DMS79 (cell line): ENCODE results near the gene KIF9.
"Not testable (repeated sequence)": the region's sequence is repeated elsewhere in the genome, so short reads cannot be mapped to it uniquely, and the experiment has no call there.

ENCODE experiments used
- DNase-seq: peaks from one replicate; lab custom pipeline; 2025; lab: John Stamatoyannopoulos, UW

Gene KIF9, protein sequence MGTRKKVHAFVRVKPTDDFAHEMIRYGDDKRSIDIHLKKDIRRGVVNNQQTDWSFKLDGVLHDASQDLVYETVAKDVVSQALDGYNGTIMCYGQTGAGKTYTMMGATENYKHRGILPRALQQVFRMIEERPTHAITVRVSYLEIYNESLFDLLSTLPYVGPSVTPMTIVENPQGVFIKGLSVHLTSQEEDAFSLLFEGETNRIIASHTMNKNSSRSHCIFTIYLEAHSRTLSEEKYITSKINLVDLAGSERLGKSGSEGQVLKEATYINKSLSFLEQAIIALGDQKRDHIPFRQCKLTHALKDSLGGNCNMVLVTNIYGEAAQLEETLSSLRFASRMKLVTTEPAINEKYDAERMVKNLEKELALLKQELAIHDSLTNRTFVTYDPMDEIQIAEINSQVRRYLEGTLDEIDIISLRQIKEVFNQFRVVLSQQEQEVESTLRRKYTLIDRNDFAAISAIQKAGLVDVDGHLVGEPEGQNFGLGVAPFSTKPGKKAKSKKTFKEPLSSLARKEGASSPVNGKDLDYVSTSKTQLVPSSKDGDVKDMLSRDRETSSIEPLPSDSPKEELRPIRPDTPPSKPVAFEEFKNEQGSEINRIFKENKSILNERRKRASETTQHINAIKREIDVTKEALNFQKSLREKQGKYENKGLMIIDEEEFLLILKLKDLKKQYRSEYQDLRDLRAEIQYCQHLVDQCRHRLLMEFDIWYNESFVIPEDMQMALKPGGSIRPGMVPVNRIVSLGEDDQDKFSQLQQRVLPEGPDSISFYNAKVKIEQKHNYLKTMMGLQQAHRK

DNA sequence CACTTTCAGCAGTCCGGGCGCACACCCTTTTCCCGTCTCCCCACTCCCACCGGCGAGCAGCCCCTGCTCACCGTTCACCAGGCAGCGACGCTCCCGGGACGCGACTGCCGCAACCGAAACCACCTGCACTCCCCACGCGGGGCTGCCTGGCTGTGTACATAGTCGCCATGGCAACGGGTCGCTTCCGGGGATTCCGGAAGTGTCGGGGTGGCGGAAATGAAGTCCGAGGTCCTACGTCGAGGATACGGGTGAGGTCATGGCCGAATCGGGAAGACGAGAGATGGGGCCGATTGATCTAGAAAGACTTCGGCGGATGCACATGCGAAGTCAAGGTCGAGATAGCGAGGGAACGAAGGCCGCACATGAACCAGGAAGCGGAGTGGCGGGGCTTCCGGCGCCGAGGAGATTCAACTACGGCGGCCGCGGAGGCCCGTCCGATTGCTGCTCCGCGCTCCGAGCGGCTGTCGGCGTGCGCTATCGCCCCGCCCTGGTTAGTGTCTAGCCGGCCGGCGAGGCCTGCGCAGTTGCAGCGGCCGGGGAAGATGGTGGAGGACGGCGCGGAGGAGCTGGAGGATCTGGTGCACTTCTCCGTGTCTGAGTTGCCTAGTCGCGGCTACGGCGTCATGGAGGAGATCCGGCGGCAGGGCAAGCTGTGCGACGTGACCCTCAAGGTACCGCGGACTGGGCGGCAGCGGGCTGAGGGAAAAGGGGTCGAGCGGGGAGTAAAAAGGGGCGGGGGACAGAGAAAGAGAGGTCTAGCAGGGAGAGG lies at the start of gene KIF9, which contains the start of gene KLHL18:
Gene KIF9 (minus strand): TSS at position 376 of the 769 bp plus-strand sequence. CDS start 5,425 bp downstream, outside the sequence.
Gene KLHL18 (plus strand): TSS at position 521 of the 769 bp plus-strand sequence. CDS start 22 bp downstream, at position 543.
- DNase-seq = peak; percentile 60

DNA sequence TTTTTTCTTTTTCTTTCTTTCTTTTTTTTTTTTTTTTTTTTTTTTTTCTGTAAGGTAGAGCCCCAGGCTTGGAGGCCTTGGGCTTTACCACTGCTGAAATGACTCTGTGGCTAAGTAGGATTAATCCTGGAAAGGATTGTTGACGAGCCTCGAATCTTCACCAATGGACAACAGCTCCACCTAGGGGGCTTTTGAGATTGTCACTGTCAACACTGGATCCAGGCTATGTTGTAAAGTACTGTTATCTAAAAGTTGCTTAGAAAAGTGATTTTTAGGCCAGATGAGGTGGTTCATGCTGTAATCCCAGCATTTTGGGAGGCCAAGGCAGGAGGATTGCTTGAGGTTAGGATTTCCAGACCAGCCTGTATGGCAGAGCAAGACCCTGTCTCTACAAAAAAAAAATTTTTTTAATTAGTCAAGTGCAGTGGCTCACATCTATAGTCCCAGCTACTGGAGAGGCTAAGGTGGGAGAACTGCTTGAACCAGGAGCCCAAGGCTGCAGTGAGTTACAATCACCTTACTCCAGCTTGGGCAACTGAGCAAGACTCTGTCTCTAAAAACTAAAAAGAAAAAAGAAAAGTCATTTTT lies 41.8 kb upstream of the KIF9 start:
- DNase-seq = no peak

- DNase-seq = no peak
Observed at GRCh38 chr3:47323431-47324277, 41.1 kb upstream of the KIF9 start.

GRCh38 chr3:47319956-47320355 lies 37.4 kb upstream of the KIF9 start:
- no peak for DNase-seq

DNA sequence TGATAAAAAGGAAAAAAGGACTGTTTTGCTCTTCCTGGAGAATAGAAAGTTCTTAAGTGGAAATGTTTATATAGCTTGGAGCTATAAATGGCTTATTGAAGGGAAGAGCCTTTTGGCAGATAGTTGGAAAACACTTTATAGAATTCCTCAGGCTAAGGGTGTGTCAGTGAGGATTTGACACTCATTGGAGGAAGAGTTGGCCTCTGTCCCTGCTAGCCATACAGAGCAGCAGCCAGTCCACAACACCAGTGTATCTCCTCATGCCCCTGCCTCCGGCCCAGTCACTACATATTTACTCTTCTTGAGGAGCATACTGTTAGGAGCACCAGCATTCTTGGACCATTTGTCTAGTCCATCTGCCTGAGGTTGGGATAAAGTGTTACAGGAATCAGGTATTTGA lies 36.3 kb upstream of the KIF9 start:
- DNase-seq = no peak

- DNase-seq = not testable (repeated sequence)
Observed at GRCh38 chr3:47316151-47316550, 33.6 kb upstream of the KIF9 start.

DNA sequence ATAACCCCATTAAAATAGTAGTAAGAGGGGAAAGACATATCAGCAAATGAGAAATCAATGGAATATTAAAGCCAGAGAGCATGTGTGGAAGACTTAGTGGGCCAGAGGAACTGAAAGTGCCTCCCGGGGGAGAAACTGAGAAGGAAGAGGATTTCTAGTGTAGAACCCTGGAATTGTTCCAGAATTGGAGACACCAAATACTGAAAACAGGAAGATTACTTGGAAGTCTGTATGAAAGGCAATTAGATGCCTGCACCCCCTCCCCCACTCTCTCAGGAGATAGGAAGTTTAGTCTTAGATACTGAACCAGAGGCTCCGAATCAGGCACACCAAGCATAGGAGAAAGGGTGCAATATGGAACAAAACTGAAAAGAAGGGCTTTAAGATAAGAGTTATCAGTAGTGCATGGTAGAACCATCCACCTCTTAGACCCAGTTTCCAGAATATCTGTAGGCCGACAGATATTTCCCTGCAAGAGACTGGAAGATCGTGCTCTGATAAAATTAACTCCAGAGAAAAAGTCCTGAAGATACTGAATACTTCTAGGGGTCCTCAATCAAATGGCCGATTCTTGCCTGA lies 32.6 kb upstream of the KIF9 start:
- DNase-seq = no peak

- no peak for DNase-seq
Observed at GRCh38 chr3:47314056-47314764, 31.6 kb upstream of the KIF9 start.

DNA sequence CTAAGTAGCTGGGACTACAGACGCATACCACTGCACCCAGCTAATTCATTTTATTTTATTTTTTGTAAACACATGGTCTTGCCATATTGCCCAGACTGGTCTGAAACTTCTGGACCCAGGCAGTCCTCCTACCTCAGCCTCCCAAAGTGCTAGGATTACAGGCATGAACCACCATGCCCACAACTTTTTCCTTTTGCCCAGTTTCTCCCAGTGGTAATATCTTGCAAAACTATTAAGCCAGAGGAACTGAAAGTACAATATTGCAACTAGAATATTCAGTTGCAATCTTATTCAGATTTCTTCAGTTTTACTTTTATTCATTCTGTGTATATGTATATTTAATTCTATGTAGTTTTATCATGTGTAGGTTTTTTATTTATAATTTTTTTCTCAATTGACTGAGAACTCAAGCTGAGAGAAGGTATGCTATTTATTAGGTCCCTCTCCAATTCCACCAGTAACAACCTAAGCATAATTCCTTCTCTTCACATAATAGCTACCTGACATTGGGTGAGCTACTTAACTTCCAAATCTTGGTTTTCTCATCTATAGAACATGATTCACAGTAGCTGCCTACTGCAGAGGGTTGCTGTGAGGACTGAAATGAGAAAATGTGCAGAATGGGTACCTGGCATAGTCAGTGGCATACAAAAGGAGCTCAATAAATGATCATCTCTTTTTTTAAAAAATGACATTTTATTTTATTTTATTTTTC lies 30.9 kb upstream of the KIF9 start:
- DNase-seq = no peak

- DNase-seq = no peak
Observed at GRCh38 chr3:47310391-47310790, 27.8 kb upstream of the KIF9 start.

DNA sequence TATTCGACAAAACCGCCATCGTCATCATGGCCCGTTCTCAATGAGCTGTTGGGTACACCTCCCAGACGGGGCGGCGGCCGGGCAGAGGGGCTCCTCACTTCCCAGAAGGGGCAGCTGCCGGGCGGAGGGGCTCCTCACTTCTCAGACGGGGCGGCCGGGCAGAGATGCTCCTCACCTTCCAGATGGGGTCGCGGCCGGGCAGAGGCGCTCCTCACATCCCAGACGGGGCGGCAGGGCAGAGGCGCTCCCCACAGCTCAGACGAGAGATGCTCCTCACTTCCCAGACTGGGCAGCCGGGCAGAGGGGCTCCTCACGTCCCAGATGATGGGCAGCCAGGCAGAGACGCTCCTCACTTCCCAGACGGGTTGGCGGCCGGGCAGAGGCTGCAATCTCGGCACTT lies 26.6 kb upstream of the KIF9 start:
- DNase-seq = not testable (repeated sequence)

- DNase-seq = no peak
Observed at GRCh38 chr3:47306022-47306421, 23.4 kb upstream of the KIF9 start.

DNA sequence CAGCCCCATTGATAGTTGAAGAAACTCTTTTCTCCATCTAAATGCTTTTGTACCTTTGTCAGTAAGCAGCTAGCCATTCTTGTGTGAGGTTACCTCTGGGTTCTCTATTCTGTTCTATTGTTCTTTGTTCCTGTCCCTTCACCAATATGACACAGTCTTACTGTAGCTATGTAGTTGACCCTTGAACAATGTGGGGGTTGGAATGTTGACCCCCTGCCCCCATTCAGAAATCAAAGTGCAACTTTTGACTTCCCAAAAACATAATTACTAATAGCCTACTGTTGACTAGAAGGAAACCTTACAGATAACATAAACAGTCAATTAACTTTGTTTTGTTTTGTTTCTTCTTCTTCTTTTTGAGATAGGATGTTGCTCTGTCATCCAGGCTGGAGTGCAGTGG lies 18.9 kb upstream of the KIF9 start:
- no peak for DNase-seq

- no peak for DNase-seq
Observed at GRCh38 chr3:47299381-47300318, 17.1 kb upstream of the KIF9 start.

DNA sequence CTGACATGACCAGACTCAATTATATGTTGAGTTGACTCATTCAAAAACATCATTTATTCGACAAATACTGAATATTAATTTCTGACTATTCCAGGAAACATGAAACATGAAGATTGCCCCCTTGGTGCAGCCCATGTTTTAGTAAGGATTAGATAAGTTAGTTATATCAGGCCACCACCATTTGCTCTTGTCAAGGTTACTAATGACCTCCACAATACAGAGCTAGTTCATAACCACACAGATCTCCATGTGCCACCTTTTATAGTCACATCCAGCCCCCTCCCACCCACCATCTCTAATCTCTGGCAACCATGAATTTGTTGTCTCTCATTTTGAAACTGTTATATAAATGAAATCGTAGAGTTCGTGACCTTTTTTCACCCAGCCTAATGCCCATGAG lies 15.8 kb upstream of the KIF9 start:
- DNase-seq = no peak

DNA sequence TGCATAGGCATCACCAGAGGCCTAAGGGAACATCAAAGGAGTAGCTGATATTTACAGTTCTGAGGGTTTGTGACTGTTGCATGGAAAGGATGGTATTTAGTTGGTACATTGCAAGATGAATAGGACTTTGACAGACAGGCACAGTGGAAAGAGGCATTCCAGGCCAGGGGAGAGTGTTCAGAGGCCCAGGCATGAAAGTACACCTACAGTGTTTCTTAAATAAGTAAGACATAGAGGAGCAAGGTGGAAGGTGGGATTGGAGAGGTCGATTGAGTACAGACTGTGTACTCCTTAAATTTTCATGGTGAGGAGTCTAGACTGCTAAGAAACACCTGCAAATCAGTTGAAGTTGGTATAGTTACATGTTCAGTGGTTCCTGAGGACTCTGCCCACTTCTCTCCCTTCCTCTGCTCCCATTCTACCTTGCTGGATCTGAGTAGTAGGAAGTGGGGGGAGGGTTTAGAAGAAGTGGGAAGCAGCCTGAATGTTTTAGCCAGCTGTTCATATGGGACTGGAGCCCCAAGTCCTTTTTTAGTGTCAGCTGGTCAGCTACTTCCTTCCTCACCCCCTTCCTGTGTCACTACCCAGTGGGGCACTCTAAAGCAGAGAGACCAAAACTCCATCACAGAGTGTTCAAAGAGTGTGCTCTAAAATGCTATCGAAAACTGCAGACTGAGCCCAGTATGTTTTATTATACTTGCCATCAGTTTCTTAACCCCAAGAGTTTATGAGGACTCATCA lies 14.1 kb upstream of the KIF9 start:
- DNase-seq = no peak

- DNase-seq = no peak
Observed at GRCh38 chr3:47295976-47296375, 13.4 kb upstream of the KIF9 start.
